Type B pancreatic cell (in vitro differentiated cells): ENCODE data around the gene SLC35F3. TPM values are rescaled to one million over a fixed set of nuclear protein-coding genes. Genes with fewer than 3 reads are reported as not detected.

ENCODE experiments used
- DNase-seq: peaks from one replicate; pipeline ENCODE4 v3.0.0; 2021; ENCODE audit warnings: mixed read lengths; ENCODE audit not compliant: unreplicated experiment; ENCODE audit errors: extremely low spot score
- H3K27ac Mint-ChIP-seq: 2 replicates; pipeline ENCODE4 v1.8.0; 2021; ENCODE audit warnings: mild to moderate bottlenecking, mixed read lengths
- H3K27me3 Mint-ChIP-seq: 2 replicates; pipeline ENCODE4 v1.8.0; 2021; ENCODE audit warnings: mixed read lengths
- H3K36me3 Mint-ChIP-seq: 2 replicates; pipeline ENCODE4 v1.8.0; 2021; ENCODE audit warnings: mixed read lengths
- H3K4me1 Mint-ChIP-seq: one replicate; pipeline ENCODE4 v1.8.0; 2021; ENCODE audit warnings: mixed read lengths; ENCODE audit not compliant: unreplicated experiment
- H3K4me3 Mint-ChIP-seq: 2 replicates; pipeline ENCODE4 v1.8.0; 2021; ENCODE audit warnings: mild to moderate bottlenecking, mixed read lengths
- H3K9me3 Mint-ChIP-seq: 2 replicates; pipeline ENCODE4 v1.8.0; 2021; ENCODE audit warnings: mixed read lengths
- total RNA-seq: library from RNA; stranded (reverse); gene quantifications from 2 replicates; pipeline ENCODE4 v1.2.1, GENCODE V29; 2021; ENCODE audit warnings: low replicate concordance
- TF ChIP-seq, protein P1 (sequence below): fragments of 200-600 bp; sonication (generic); conservative IDR thresholded peaks from 2 replicates; pipeline ENCODE4 v1.5.0; 2021; ENCODE audit warnings: antibody characterized with exemption, mild to moderate bottlenecking

The SLC35F3 gene
- total RNA-seq, 1 donor from 2014 or later: 2.1 TPM

DNA sequence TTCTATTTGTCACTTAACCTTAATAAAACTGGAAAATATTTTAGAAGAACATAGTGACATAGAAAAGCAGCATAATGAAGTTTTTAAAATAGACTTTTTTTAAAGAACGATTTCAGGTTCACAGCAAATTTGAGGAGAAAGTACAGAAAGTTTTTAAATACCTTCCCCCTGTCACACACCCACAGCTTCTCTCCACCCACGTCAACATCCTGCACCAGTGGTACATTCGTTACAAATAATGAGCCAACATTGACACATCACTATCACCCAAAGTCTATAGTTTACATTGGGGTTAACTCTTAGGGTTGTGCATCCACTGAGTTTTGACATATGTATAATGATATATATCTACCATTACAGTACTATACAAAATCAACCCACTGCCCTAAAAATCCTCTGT, 3.0 kb upstream of the SLC35F3 start:
- Mint-ChIP-seq H3K27ac (no peak overlapping the region), H3K4me3 (no peak overlapping the region), H3K4me1 (peaks cover 3% of the 10 kb centered on the region), H3K27me3 (peaks cover 67% of the 10 kb centered on the region), H3K36me3 (no peaks in the 10 kb centered on the region), H3K9me3 (peaks cover 9% of the 10 kb centered on the region)
- DNase-seq: no peak
- TF ChIP-seq, protein P1, sequence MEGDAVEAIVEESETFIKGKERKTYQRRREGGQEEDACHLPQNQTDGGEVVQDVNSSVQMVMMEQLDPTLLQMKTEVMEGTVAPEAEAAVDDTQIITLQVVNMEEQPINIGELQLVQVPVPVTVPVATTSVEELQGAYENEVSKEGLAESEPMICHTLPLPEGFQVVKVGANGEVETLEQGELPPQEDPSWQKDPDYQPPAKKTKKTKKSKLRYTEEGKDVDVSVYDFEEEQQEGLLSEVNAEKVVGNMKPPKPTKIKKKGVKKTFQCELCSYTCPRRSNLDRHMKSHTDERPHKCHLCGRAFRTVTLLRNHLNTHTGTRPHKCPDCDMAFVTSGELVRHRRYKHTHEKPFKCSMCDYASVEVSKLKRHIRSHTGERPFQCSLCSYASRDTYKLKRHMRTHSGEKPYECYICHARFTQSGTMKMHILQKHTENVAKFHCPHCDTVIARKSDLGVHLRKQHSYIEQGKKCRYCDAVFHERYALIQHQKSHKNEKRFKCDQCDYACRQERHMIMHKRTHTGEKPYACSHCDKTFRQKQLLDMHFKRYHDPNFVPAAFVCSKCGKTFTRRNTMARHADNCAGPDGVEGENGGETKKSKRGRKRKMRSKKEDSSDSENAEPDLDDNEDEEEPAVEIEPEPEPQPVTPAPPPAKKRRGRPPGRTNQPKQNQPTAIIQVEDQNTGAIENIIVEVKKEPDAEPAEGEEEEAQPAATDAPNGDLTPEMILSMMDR: no peak

DNA sequence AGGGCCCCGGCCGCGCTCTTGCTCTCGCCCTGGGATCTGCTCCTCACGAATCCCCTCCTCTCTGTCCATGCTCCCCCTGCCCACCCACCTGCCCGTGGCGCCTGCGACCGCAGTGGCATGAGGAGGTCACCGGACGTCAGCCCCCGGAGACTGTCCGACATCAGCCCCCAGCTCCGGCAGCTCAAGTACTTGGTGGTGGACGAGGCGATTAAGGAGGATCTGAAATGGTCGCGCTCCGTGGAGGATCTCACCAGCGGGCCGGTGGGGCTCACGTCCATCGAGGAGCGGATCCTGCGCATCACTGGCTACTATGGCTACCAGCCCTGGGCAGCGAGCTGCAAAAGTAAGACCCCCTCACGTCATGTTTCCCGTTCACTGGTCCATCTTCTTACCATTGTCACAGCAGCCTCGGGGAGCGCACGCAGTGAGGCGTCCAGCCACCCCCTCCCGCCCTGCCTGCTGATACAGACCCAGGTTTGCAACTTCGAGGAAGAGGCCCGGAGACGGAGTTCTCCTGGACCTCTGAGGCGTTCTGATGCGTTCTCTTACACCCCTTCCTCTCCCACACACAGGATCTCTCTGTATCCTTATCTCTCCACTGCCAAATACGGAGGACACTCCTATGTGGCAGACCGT, 1.1 kb downstream of the SLC35F3 start:
- Mint-ChIP-seq H3K36me3 (no peaks in the 10 kb centered on the region), H3K4me1 (peaks cover 3% of the 10 kb centered on the region), H3K4me3 (peak overlapping the region; percentile 86), H3K27ac (no peak overlapping the region), H3K27me3 (peaks cover 80% of the 10 kb centered on the region), H3K9me3 (no peaks in the 10 kb centered on the region)
- TF ChIP-seq, protein P1: no peak
- no peak for DNase-seq

DNA sequence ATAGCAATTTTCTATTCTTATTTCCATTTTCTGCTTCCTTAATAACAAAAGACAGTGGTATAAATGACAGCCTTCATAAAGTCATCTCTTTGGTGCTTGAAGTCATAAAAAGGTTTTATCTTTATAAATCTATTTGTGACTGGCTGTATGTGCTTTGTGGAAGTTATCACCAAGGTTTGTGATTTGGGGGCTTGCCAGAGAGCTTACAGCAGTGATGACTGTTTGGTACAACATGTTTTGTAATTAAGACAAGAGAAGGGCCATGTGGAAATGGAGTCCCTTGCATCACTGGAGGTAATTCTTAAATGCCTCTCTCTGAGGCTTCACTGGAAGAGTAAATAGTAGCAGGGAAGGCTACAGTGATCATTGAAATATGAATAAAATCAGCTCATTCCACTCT, 2.7 kb downstream of the SLC35F3 start:
- Mint-ChIP-seq H3K27me3 (peaks cover 77% of the 10 kb centered on the region), H3K27ac (no peak overlapping the region)
- TF ChIP-seq, protein P1: no peak

DNA sequence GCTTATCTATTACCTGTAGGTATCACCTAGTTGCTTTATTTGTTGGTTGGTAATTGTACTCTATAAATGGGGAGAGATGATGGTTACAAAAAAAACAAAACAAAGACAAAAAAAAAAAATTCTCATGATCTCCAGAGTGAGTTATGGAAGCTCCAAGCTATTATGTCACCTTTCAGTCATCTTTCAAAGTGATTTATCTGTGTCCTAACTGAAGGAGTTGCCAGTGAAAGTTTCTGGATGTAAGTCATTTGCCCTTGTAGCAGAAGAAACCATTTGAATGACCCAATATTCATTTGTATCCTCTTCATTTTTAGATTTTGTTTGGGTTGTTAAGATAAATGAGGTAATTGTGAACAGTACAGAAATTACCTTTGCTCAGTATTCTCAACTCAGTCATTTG, 3.6 kb downstream of the SLC35F3 start:
- Mint-ChIP-seq H3K27ac (no peak overlapping the region), H3K4me3 (no peak overlapping the region), H3K27me3 (peaks cover 77% of the 10 kb centered on the region), H3K4me1 (peaks cover 3% of the 10 kb centered on the region), H3K9me3 (no peaks in the 10 kb centered on the region), H3K36me3 (no peaks in the 10 kb centered on the region)
- TF ChIP-seq, protein P1: no peak
- DNase-seq: no peak

More for the DNA sequence above, 2.7 kb downstream of the SLC35F3 start:
- Mint-ChIP-seq H3K36me3 (no peaks in the 10 kb centered on the region), H3K4me1 (peaks cover 3% of the 10 kb centered on the region), H3K4me3 (no peak overlapping the region), H3K9me3 (no peaks in the 10 kb centered on the region)
- DNase-seq: no peak

DNA sequence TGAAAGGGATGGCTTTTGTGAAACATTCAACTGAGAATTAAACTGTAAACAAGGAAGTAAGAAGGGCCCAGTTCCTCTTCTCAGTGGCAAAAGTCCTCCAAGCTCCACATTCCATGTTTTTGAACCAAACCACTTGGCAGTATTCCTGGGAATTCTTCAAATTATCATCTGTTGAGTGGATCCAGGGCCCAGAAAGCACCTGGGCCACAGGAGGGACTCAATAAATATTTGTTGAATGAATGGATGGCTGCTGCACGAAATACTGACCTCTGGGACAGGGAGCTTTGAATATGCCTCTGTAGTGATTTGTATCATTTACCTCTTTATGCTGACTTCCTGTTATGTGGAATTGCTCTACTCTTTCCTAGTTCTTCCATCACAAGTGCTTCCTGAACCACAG, 4.7 kb downstream of the SLC35F3 start:
- TF ChIP-seq, protein P1: no peak
- H3K36me3 Mint-ChIP-seq: no peaks in the 10 kb centered on the region
- peaks cover 73% of the 10 kb centered on the region for H3K27me3 Mint-ChIP-seq
- no peaks in the 10 kb centered on the region for H3K9me3 Mint-ChIP-seq
- H3K4me3 Mint-ChIP-seq: no peak overlapping the region
- H3K4me1 Mint-ChIP-seq: peaks cover 3% of the 10 kb centered on the region
- H3K27ac Mint-ChIP-seq: no peak overlapping the region
- no peak for DNase-seq
